Mesenchymal stem cell (in vitro differentiated cells and primary cell): ENCODE measurements around the gene ITGA11.

Experiments used
- DNase-seq: peaks from one replicate; pipeline ENCODE4 v3.0.0-alpha.2; 2013
- H2AFZ ChIP-seq: one replicate; pipeline ENCODE4 v1.6.1; 2013; ENCODE audit warnings: low read depth, mild to moderate bottlenecking, control low read depth, inconsistent platforms, low read length, moderate library complexity
- H2AK5ac ChIP-seq: 2 replicates; pipeline ENCODE4 v1.6.1; 2013; ENCODE audit warnings: low read length, moderate library complexity, mild to moderate bottlenecking, inconsistent platforms; ENCODE audit not compliant: severe bottlenecking
- H2BK120ac ChIP-seq: one replicate; pipeline ENCODE4 v1.6.1; 2013; ENCODE audit warnings: low read depth, mild to moderate bottlenecking, inconsistent platforms, low read length, moderate library complexity
- H2BK12ac ChIP-seq, 2 experiments: one replicate each; pipeline ENCODE4 v1.6.1; 2013; ENCODE audit warnings: inconsistent platforms in 2 of 2, low read length in 2 of 2, mild to moderate bottlenecking in 2 of 2, moderate library complexity in 2 of 2, control low read depth in 1 of 2
- H2BK15ac ChIP-seq: one replicate; pipeline ENCODE4 v1.6.1; 2013; ENCODE audit warnings: mild to moderate bottlenecking, low read depth, inconsistent platforms; ENCODE audit not compliant: poor library complexity, severe bottlenecking
- H2BK5ac ChIP-seq: 2 replicates; pipeline ENCODE4 v1.6.1; 2013; ENCODE audit warnings: low read depth, mild to moderate bottlenecking, low read length, control low read depth, inconsistent platforms; ENCODE audit not compliant: poor library complexity, severe bottlenecking
- H3K14ac ChIP-seq, 2 experiments: one replicate each; pipeline ENCODE4 v1.6.1; 2013; ENCODE audit warnings: inconsistent platforms in 2 of 2, low read length in 2 of 2, control low read depth in 1 of 2, mild to moderate bottlenecking in 1 of 2, moderate library complexity in 1 of 2
- H3K18ac ChIP-seq, 2 experiments: one replicate each; pipeline ENCODE4 v1.6.1; 2013; ENCODE audit warnings: inconsistent platforms in 2 of 2, low read length in 2 of 2, control low read depth in 1 of 2, low read depth in 1 of 2, mild to moderate bottlenecking in 1 of 2
- H3K23ac ChIP-seq, 2 experiments: one replicate each; pipeline ENCODE4 v1.6.1; 2013; ENCODE audit warnings: inconsistent platforms in 2 of 2, low read length in 2 of 2, mild to moderate bottlenecking in 2 of 2, moderate library complexity in 2 of 2, control low read depth in 1 of 2
- H3K27ac ChIP-seq: 2 replicates; pipeline ENCODE4 v1.5.1; 2013; ENCODE audit warnings: mild to moderate bottlenecking, moderate library complexity, low read length, control low read depth, inconsistent platforms; ENCODE audit not compliant: poor library complexity, severe bottlenecking
- H3K27me3 ChIP-seq, 2 experiments: 2 replicates each; pipeline versions ENCODE4 v1.6.1 to v1.7.0; 2013; ENCODE audit warnings: low read length in 2 of 2, mild to moderate bottlenecking in 2 of 2, moderate library complexity in 2 of 2, control low read depth in 1 of 2, inconsistent platforms in 1 of 2; ENCODE audit not compliant: control insufficient read depth in 1 of 2, insufficient read depth in 1 of 2
- H3K36me3 ChIP-seq, 2 experiments: 2 replicates each; pipeline versions ENCODE4 v1.6.1 to v1.7.0; 2013; ENCODE audit warnings: low read length in 2 of 2, control low read depth in 1 of 2, inconsistent platforms in 1 of 2, low read depth in 1 of 2, mild to moderate bottlenecking in 1 of 2; ENCODE audit not compliant: insufficient read depth in 2 of 2, control insufficient read depth in 1 of 2
- H3K4ac ChIP-seq, 2 experiments: one replicate each; pipeline ENCODE4 v1.6.1; 2013; ENCODE audit warnings: inconsistent platforms in 2 of 2, low read length in 2 of 2, mild to moderate bottlenecking in 2 of 2, moderate library complexity in 2 of 2, control low read depth in 1 of 2, low read depth in 1 of 2
- H3K4me1 ChIP-seq: 2 replicates; pipeline ENCODE4 v1.6.1; 2013; ENCODE audit warnings: low read depth, low read length, control low read depth; ENCODE audit not compliant: control insufficient read depth, insufficient read depth
- H3K4me2 ChIP-seq: 2 replicates; pipeline ENCODE4 v1.6.1; 2013; ENCODE audit warnings: low read length, mild to moderate bottlenecking, inconsistent platforms; ENCODE audit not compliant: poor library complexity, severe bottlenecking
- H3K4me3 ChIP-seq, 2 experiments: 2 replicates each; pipeline versions ENCODE4 v1.5.1 to v1.7.0; 2013; ENCODE audit warnings: low read length in 2 of 2, mild to moderate bottlenecking in 2 of 2, control low read depth in 1 of 2, low read depth in 1 of 2; ENCODE audit not compliant: insufficient read depth in 1 of 2
- H3K79me1 ChIP-seq: replicated peaks from 2 replicates; pipeline ENCODE4 v1.6.1; 2013; ENCODE audit warnings: mild to moderate bottlenecking, control low read depth, low read length, inconsistent platforms; ENCODE audit not compliant: poor library complexity, severe bottlenecking
- H3K9ac ChIP-seq: 2 replicates; pipeline ENCODE4 v1.7.0; 2013; ENCODE audit warnings: mild to moderate bottlenecking, low read length, moderate library complexity
- H3K9me3 ChIP-seq: 2 replicates; pipeline ENCODE4 v1.7.0; 2013; ENCODE audit warnings: mild to moderate bottlenecking, low read length; ENCODE audit not compliant: control insufficient read depth
- H4K8ac ChIP-seq: one replicate; pipeline ENCODE4 v1.6.1; 2013; ENCODE audit warnings: inconsistent platforms, mild to moderate bottlenecking, low read length, moderate library complexity
- H4K91ac ChIP-seq: one replicate; pipeline ENCODE4 v1.6.1; 2013; ENCODE audit warnings: mild to moderate bottlenecking, low read length, inconsistent platforms
- WGBS: methylation state at CpG from one replicate; pipeline ENCODE4 v1.1.7; 2013; ENCODE audit warnings: mixed read lengths; 5-methylcytosine and 5-hydroxymethylcytosine counted together

ITGA11 gene

GRCh38 chr15:68385240-68385561 is 46.8 kb downstream of the ITGA11 start:
- peak overlapping the region; percentile 92 for H4K8ac ChIP-seq
- peak overlapping the region; percentile 78 for H2AK5ac ChIP-seq
- H2BK15ac ChIP-seq, result peak overlapping the region; percentile 93
- H2BK5ac ChIP-seq, result no peak overlapping the region
- peaks cover 0 to 24% of the 10 kb centered on the region in 2 experiments for H3K27me3 ChIP-seq
- no peaks in the 10 kb centered on the region for H3K9me3 ChIP-seq
- peak overlapping the region; percentile 51 to 67 for H3K23ac ChIP-seq
- peak overlapping the region; percentile 96 to 98 for H3K4ac ChIP-seq
- H3K9ac ChIP-seq, result peak overlapping the region; percentile 56
- peaks cover 27% of the 10 kb centered on the region for H3K4me1 ChIP-seq
- H3K4me2 ChIP-seq, result no peak overlapping the region
- peak overlapping the region; percentile 99 for H4K91ac ChIP-seq
- H2BK12ac ChIP-seq, result peak overlapping the region; percentile 96 to 99
- H2AFZ ChIP-seq, result no peak overlapping the region
- peaks cover 0 to 42% of the 10 kb centered on the region in 2 experiments for H3K36me3 ChIP-seq
- no peak overlapping the region for H3K4me3 ChIP-seq
- peak overlapping the region; percentile 98 for H3K18ac ChIP-seq
- no peak for DNase-seq
- 92% methylated on average over 3 of the region's 3 CpGs for WGBS
- peak overlapping the region; percentile 83 for H2BK120ac ChIP-seq
- H3K14ac ChIP-seq, result peak overlapping the region in 1 of 2 experiments; percentile 91
- H3K79me1 ChIP-seq, result peaks cover 29% of the 10 kb centered on the region
- peak overlapping the region; percentile 54 for H3K27ac ChIP-seq

DNA sequence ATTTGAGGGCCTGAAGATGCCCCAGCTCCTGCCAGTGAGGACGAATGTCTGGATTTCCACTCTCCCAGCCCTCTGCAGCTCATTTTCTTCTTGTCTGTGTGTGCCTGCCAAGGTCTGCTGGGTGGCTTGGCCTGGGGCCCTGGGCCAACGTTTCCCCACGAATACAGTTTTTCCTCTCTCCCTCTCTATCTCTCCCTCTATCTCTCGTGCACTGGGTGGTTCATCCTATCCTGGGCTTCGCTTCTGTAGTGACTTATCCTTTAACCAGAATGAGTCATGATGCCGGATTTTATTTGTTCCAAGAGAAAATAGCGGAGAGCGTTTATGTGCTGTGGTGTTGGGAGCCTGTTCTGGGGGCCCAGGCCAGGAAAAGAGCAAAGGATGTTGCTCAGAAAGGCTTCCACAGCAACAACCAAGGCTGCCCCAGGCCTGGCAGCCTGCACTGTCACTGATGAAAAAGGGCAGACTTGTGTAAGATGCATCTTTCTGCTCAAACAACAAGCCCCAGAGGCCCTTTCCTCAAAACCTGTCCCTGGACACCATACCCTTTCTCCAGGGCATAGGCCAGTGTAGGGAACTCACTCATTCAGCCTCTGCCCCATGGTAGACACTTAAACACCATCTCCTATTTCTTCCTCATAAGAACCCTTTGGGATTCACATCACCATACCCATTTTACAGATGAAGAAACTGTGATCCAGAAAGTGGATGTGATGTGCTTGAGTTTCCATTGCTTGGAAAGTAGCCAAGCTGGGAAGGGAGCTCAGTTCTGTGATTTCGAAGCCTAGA is 47.3 kb downstream of the ITGA11 start:
- Histone ChIP-seq H3K27me3 (peaks cover 0 to 24% of the 10 kb centered on the region in 2 experiments), H3K36me3 (peaks cover 0 to 47% of the 10 kb centered on the region in 2 experiments), H2BK5ac (no peak overlapping the region), H3K79me1 (peaks cover 34% of the 10 kb centered on the region), H3K23ac (peak overlapping the region; percentile 51 to 67), H3K27ac (peak overlapping the region; percentile 54), H3K18ac (peak overlapping the region; percentile 98), H3K4me1 (peaks cover 31% of the 10 kb centered on the region), H3K4ac (peak overlapping the region; percentile 96 to 98), H3K9ac (peak overlapping the region; percentile 64), H3K4me2 (no peak overlapping the region), H3K4me3 (no peak overlapping the region), H3K14ac (peak overlapping the region in 1 of 2 experiments; percentile 91), H2BK15ac (peak overlapping the region; percentile 93), H4K8ac (peak overlapping the region; percentile 92), H4K91ac (peak overlapping the region; percentile 99), H2AFZ (no peak overlapping the region), H2BK12ac (peak overlapping the region; percentile 96 to 99), H3K9me3 (no peaks in the 10 kb centered on the region), H2BK120ac (peak overlapping the region; percentile 83), H2AK5ac (peak overlapping the region; percentile 78)
- peak; percentile 98 for DNase-seq
- 11% methylated on average over 9 of the region's 9 CpGs for WGBS

- H3K79me1 ChIP-seq, result peaks cover 29% of the 10 kb centered on the region
- DNase-seq, result peak; percentile 63
- H3K9me3 ChIP-seq, result no peaks in the 10 kb centered on the region
- peak overlapping the region; percentile 80 for H4K8ac ChIP-seq
- no peak overlapping the region for H2AK5ac ChIP-seq
- H3K4me2 ChIP-seq, result no peak overlapping the region
- no peak overlapping the region for H2BK15ac ChIP-seq
- peaks cover 31% of the 10 kb centered on the region for H3K4me1 ChIP-seq
- H3K27ac ChIP-seq, result peak overlapping the region; percentile 54
- peak overlapping the region; percentile 27 for H2BK120ac ChIP-seq
- peak overlapping the region; percentile 89 to 90 for H3K18ac ChIP-seq
- H3K27me3 ChIP-seq, result peaks cover 0 to 15% of the 10 kb centered on the region in 2 experiments
- H3K23ac ChIP-seq, result no peak overlapping the region
- no peak overlapping the region for H2AFZ ChIP-seq
- H4K91ac ChIP-seq, result peak overlapping the region; percentile 96
- 88% methylated on average over 12 of the region's 12 CpGs for WGBS
- H3K4me3 ChIP-seq, result no peak overlapping the region
- peaks cover 0 to 45% of the 10 kb centered on the region in 2 experiments for H3K36me3 ChIP-seq
- peak overlapping the region; percentile 49 to 91 for H2BK12ac ChIP-seq
- H3K14ac ChIP-seq, result no peak overlapping the region
- peak overlapping the region; percentile 39 for H2BK5ac ChIP-seq
- peak overlapping the region; percentile 64 for H3K9ac ChIP-seq
- H3K4ac ChIP-seq, result peak overlapping the region; percentile 77 to 82
These were observed 48.5 kb downstream of the ITGA11 start for GRCh38 chr15:68383161-68384074.
